Activated CD4-positive, alpha-beta T cell treated with anti-CD3 and anti-CD28 coated beads, Interleukin-2, amount 50 U/mL, for 24 hours (primary cell): ENCODE results near the gene HNF1B.
"Not testable (repeated sequence)": the region's sequence is repeated elsewhere in the genome, so short reads cannot be mapped to it uniquely, and the experiment has no call there.

Experiments used
- DNase-seq, 2 donors: peaks; one replicate each; pipeline ENCODE4 v3.0.0-alpha.2; 2020; ENCODE audit warnings: low read depth in 1 of 2, low spot score in 1 of 2

HNF1B gene

GRCh38 chr17:37706446-37706845, 38.4 kb downstream of the HNF1B start:
- no peak for DNase-seq

- no peak for DNase-seq
Measured at GRCh38 chr17:37702598-37702997, 42.3 kb downstream of the HNF1B start.

- peak; percentile 3 to 14 for DNase-seq
Measured at GRCh38 chr17:37701496-37701898, 43.4 kb downstream of the HNF1B start.

GRCh38 chr17:37700881-37701280, 44.0 kb downstream of the HNF1B start:
- DNase-seq = no peak

GRCh38 chr17:37699285-37699973, 45.4 kb downstream of the HNF1B start:
- DNase-seq = no peak

- no peak for DNase-seq
Measured at GRCh38 chr17:37698911-37699255, 46.0 kb downstream of the HNF1B start.

GRCh38 chr17:37698132-37698910, 46.5 kb downstream of the HNF1B start:
- DNase-seq = peak in 1 of 2 donors; percentile 6

- no peak for DNase-seq
Measured at GRCh38 chr17:37697381-37697780, 47.5 kb downstream of the HNF1B start.

GRCh38 chr17:37696366-37696765, 48.5 kb downstream of the HNF1B start:
- no peak for DNase-seq

- DNase-seq = no peak
Measured at GRCh38 chr17:37695726-37696125, 49.1 kb downstream of the HNF1B start.

GRCh38 chr17:37694734-37695133, 50.1 kb downstream of the HNF1B start:
- no peak for DNase-seq

- no peak for DNase-seq
Measured at GRCh38 chr17:37693328-37693727, 51.5 kb downstream of the HNF1B start.

GRCh38 chr17:37691807-37692206, 53.1 kb downstream of the HNF1B start:
- DNase-seq = no peak

GRCh38 chr17:37689317-37689716, 55.5 kb downstream of the HNF1B start:
- no peak for DNase-seq

GRCh38 chr17:37683454-37683984, 61.3 kb downstream of the HNF1B start:
- DNase-seq = no peak

- no peak for DNase-seq
Measured at GRCh38 chr17:37682007-37682406, 62.9 kb downstream of the HNF1B start.

- not testable (repeated sequence) for DNase-seq
Measured at GRCh38 chr17:37679995-37680394, 64.9 kb downstream of the HNF1B start.

GRCh38 chr17:37678036-37678435, 66.8 kb downstream of the HNF1B start:
- no peak for DNase-seq

- no peak for DNase-seq
Measured at GRCh38 chr17:37677021-37677420, 67.8 kb downstream of the HNF1B start.

- DNase-seq = no peak
Measured at GRCh38 chr17:37676115-37676925, 68.5 kb downstream of the HNF1B start.

GRCh38 chr17:37674511-37674910, 70.3 kb downstream of the HNF1B start:
- no peak for DNase-seq

GRCh38 chr17:37673386-37673785, 71.5 kb downstream of the HNF1B start:
- DNase-seq = no peak
